Measurements from ENCODE around the gene DOCK9. TPM values are rescaled to one million over a fixed set of nuclear protein-coding genes. Genes with fewer than 3 reads are reported as not detected.

DOCK9 gene
- total RNA-seq, 8 experiments from 2014 or later: 1.8 to 39.0 (median 4.9) TPM

DNA sequence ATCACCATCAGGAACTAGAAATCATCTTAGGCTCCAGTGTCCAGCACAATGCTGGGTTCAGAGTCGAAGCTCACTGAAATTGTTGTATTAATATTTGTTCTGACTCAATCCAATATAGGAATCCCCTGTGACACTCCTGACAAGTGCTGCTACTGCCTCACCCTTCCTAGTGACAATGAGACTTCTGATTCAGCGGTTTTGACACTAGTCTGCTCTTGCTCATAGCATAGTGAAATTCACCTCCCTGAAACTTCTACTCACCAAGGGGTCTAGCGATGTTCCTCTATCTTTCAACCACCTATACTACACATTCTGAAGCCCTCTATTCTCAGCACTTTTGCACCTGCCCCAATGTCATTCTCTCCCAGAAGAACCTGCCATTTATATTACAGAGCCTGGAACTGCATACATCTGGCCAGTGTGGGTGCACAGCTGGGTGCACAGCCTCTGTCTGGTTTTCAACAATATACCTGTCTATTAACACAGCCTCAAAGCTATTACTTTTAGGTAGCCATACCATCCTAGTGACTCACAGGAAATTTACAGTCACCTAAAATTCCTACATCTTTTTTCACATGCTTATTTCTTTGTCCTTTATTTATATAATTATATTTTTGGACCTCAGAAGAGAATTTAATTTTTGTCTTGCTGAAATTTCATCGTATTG is 88.3 kb downstream of the DOCK9 start:
- 76 to 100% (median 88%) methylated on average over 1 to 4 of the region's 4 CpGs; no CpG with 5 or more reads in 1 of the 10 experiments for WGBS, 10 experiments
- H3K4me1 ChIP-seq (replicated peaks in 1 of 2): peaks cover 3 to 8% of the 10 kb centered on the region in 2 donors
- no peak overlapping the region for H3K27ac ChIP-seq
- ATAC-seq (replicated peaks in 6 of 8): peak in 1 of 8 experiments; percentile 24
- H3K4me3 ChIP-seq: no peak overlapping the region
- in situ Hi-C loops (cut with MboI; ENCODE audit: low pct_unique_long_range_greater_than_20kb in 2 of 9, low sequenced_read_pairs in 9 of 9, unreplicated experiment in 9 of 9): no loop called here

DNA sequence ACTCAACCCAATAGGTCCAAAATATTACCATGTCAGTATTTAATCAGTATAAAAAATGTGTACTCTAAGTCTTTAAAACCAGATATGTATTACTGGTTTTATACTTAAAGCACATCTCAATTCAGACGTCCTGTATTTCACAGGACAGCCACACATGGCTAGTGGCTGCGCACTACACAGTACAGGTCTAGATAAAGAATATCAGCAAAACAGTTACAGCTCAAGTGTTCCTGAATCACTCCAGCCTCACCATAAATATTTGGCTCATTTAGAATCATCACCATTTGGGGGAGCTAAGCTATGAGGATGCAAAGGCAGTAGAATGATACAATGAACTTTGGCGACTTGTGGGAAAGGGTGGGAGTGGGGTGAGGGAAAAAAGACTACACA is 89.0 kb downstream of the DOCK9 start:
- no peak for ATAC-seq (replicated peaks in 6 of 8)
- Histone ChIP-seq H3K4me1 (replicated peaks in 1 of 2) (peaks cover 3 to 8% of the 10 kb centered on the region in 2 donors), H3K27ac (no peak overlapping the region), H3K4me3 (no peak overlapping the region)
- 20 to 77% (median 56%) methylated on average over 1 to 3 of the region's 3 CpGs; no CpG with 5 or more reads in 5 of the 10 experiments for WGBS, 10 experiments
- in situ Hi-C loops (cut with MboI; ENCODE audit: low pct_unique_long_range_greater_than_20kb in 2 of 9, low sequenced_read_pairs in 9 of 9, unreplicated experiment in 9 of 9): no loop called here

DNA sequence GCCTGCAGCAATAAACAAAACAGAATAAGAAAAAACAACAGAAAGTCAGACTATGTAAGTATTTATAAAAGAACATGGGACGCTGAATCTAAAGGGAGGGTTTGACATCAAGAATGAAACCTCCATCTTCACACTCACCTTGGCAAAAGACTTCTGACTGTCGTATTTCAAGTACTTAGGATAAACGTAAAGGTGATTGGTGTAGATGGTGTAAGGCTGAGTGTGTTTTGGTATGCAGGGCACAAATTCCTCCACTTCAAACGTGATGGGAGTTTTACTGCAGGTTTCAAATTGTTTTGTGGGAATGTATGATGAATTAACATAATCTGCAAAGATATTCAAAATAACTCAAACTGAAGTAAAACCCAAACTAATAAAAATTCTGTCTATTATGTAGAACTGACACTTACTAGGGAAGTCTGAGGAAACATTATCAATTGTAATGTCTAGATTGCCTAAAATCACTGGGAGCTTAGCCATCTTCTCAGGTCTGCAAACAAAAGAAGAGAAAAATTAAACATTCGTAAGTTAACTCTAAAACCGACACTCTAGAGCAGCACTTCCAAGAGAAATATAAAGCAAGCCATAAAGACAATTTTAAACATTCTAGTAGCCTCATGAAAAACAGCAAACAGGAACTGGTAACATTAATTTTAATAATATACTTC is 89.5 kb downstream of the DOCK9 start:
- no peak overlapping the region for H3K27ac ChIP-seq
- no peak overlapping the region for H3K4me3 ChIP-seq
- in situ Hi-C loops (cut with MboI; ENCODE audit: low pct_unique_long_range_greater_than_20kb in 2 of 9, low sequenced_read_pairs in 9 of 9, unreplicated experiment in 9 of 9): no loop called here
- peaks cover 3 to 8% of the 10 kb centered on the region in 2 donors for H3K4me1 ChIP-seq (replicated peaks in 1 of 2)
- peak in 1 of 8 experiments; percentile 34 for ATAC-seq (replicated peaks in 6 of 8)
- 60 to 92% (median 80%) methylated on average over 3 to 6 of the region's 6 CpGs for WGBS, 10 experiments

DNA sequence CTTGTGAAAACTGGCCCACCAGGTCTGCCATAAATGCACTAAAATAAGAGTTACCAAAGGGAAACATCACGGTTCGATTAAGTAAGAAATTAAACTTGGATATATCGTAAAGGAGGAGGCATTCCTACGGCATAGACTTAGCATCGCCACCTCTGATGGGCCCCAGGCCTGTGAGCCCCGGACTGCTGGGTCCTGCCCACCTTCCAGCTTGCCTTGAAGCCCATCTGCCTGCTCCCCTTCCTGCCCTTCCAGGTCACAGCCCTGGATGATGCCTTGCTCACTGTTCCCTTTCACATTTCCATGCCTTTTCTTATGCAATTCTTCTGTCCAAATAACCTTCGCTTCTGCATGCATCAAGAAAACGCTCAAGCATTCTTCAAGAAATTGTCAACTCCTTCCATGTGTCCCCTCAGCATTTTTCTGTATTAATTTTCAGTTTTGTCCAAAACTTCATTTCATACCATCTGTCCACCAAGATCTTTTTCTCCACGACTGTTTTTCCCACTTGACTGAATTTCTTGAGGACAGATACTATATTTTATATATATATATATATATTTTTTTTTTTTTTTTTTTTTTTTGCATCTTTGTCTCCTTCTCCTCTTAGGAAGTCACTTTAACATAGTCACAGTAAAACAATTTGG is 91.2 kb downstream of the DOCK9 start:
- 60 to 100% (median 81%) methylated on average over 3 to 9 of the region's 9 CpGs for WGBS, 10 experiments
- ATAC-seq (replicated peaks in 6 of 8): no peak
- H3K27ac ChIP-seq: no peak overlapping the region
- in situ Hi-C loops (cut with MboI; ENCODE audit: low pct_unique_long_range_greater_than_20kb in 2 of 9, low sequenced_read_pairs in 9 of 9, unreplicated experiment in 9 of 9): no loop called here
- peaks cover 3 to 8% of the 10 kb centered on the region in 2 donors for H3K4me1 ChIP-seq (replicated peaks in 1 of 2)
- no peak overlapping the region for H3K4me3 ChIP-seq

DNA sequence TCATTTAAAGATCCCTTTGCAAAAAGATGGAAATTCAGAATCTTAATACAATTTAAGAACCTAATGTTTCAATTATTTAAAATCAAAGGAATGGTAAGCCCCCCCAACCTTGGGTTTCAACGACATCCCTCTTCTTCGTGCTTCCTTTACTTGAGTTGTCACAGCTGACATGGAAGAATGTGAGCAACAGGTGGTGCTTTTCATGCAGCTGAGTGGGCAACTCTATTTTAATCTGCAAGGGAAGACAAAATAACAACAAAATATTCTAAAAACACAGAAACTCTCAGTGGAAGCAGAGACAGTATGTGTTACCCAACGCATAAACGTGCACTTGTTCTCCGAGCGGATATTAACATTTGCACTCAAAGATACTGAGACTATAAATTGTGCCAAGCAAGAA is 92.3 kb downstream of the DOCK9 start:
- no peak for ATAC-seq (replicated peaks in 6 of 8)
- peaks cover 3 to 8% of the 10 kb centered on the region in 2 donors for H3K4me1 ChIP-seq (replicated peaks in 1 of 2)
- whole genome bisulfite sequencing, 10 experiments: 80 to 100% (median 94%) methylated on average over 2 to 6 of the region's 6 CpGs
- H3K27ac ChIP-seq: no peak overlapping the region
- H3K4me3 ChIP-seq: no peak overlapping the region
- in situ Hi-C loops (cut with MboI; ENCODE audit: low pct_unique_long_range_greater_than_20kb in 2 of 9, low sequenced_read_pairs in 9 of 9, unreplicated experiment in 9 of 9): no loop called here

DNA sequence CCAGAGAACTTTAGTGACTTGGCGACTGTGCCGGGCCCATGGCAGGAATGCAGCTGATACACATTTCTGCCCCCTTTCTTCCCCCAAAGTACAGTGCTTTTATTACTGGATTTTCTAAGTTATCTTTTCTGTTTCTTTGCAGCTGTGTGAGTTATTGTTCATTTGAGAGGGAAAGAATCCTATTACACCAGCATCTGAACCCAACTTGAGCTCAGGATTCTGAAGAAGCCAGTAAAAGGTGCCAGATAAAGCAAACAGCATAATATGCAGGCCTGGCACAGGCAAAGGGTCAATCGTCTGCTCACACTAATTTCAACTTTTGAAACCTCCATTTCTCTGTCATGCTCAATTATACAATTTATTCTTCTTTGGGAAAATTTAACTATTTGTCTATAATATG is 93.9 kb downstream of the DOCK9 start:
- in situ Hi-C loops (cut with MboI; ENCODE audit: low pct_unique_long_range_greater_than_20kb in 2 of 9, low sequenced_read_pairs in 9 of 9, unreplicated experiment in 9 of 9): no loop called here
- Histone ChIP-seq H3K27ac (no peak overlapping the region), H3K4me1 (replicated peaks in 1 of 2) (no peaks in the 10 kb centered on the region), H3K4me3 (no peak overlapping the region)
- WGBS, 10 experiments: 37 to 83% (median 66%) methylated on average over 1 to 3 of the region's 3 CpGs; no CpG with 5 or more reads in 2 of the 10 experiments
- ATAC-seq (replicated peaks in 6 of 8): no peak

DNA sequence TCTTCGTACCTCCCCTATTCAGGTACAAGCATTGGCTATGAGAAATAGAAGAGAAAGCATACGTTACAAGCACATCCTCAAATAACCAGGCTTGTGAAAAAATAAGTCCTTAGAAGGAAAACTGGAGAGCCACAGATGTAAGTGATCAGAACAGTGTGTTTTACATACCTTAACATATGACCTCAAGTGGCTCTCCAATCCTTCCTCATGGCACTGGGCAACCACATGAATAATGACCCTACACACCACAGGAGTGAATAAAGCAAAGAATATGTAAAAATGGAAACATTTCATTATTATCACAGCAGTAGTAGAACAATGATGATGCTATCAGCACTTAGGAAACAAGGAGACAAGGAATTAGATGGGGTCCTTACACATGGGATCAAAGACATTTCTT is 96.5 kb downstream of the DOCK9 start:
- 28 to 100% (median 71%) methylated on average over 2 of the region's 2 CpGs; no CpG with 5 or more reads in 1 of the 10 experiments for WGBS, 10 experiments

DNA sequence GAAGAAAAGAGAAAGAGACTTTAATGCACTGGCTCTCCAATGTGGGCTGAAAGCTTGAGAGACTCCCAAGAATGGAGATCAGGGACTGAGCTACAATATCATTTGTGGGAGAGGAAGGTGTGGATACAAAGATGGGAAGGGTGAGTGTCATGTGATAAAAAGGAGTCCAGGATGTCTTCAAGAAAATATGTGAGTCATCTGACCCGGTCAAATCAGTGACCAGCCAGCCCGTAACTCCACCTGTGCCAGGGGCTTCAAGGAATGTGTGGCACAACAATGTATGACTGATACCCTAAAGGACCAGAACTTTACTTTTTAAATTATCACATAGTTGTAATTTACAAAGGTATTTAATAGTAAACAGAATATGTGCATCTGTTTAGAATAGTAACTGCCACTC is 97.2 kb downstream of the DOCK9 start:
- H3K4me1 ChIP-seq (replicated peaks in 1 of 2): no peaks in the 10 kb centered on the region
- in situ Hi-C loops (cut with MboI; ENCODE audit: low pct_unique_long_range_greater_than_20kb in 2 of 9, low sequenced_read_pairs in 9 of 9, unreplicated experiment in 9 of 9): no loop called here
- peak in 2 of 8 experiments; percentile 11 to 53 for ATAC-seq (replicated peaks in 6 of 8)
- no peak overlapping the region for H3K4me3 ChIP-seq
- no peak overlapping the region for H3K27ac ChIP-seq
- WGBS, 10 experiments: 57 to 100% (median 96%) methylated on average over 1 to 2 of the region's 2 CpGs; no CpG with 5 or more reads in 2 of the 10 experiments

More for the DNA sequence above, 96.5 kb downstream of the DOCK9 start:
- peak in 4 of 8 experiments; percentile 52 to 97 (median 90) for ATAC-seq (replicated peaks in 6 of 8)
- Histone ChIP-seq H3K4me1 (replicated peaks in 1 of 2) (no peaks in the 10 kb centered on the region), H3K27ac (no peak overlapping the region), H3K4me3 (no peak overlapping the region)
- in situ Hi-C loops (cut with MboI; ENCODE audit: low pct_unique_long_range_greater_than_20kb in 2 of 9, low sequenced_read_pairs in 9 of 9, unreplicated experiment in 9 of 9): no loop called here

DNA sequence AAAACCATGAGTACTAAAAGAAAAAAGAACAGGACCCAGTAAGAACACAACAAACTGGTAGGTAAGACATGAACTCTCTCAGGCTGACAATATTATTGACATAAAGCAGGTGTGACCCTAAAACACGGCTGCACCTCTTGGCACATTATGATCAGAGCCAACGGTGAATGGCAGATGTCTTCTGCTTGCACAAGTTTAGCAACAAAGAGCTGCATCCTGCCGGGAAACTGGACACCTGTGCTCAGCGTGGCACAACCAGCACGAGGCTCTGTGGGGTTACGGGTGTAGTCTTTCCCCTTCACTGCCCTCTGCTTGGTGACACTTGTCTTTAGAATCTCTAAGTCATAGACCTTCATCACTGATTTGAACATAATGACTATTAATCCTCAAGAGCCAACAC is 97.9 kb downstream of the DOCK9 start:
- ATAC-seq (replicated peaks in 6 of 8): no peak
- Histone ChIP-seq H3K4me3 (no peak overlapping the region), H3K4me1 (replicated peaks in 1 of 2) (no peaks in the 10 kb centered on the region), H3K27ac (no peak overlapping the region)
- in situ Hi-C loops (cut with MboI; ENCODE audit: low pct_unique_long_range_greater_than_20kb in 2 of 9, low sequenced_read_pairs in 9 of 9, unreplicated experiment in 9 of 9): no loop called here
- WGBS, 10 experiments: 17 to 100% (median 70%) methylated on average over 1 to 5 of the region's 6 CpGs; no CpG with 5 or more reads in 3 of the 10 experiments

DNA sequence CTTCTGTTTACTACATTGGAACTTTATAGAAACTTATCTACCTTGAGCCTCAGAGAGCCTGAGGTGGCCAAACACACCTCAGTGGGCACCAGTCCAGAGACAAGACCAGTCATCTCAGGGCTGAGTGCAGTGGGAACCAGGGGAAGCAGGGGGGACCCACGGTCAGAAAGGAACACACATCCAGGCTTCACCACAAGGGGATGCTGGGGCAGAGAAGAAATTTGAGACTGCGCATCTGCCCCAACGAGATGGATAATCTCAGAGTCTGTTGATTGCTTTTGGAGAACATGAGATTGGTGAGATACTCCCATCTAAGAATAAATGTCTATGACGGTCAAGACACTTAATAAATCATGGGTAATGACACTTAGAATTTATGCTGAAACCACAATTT is 98.7 kb downstream of the DOCK9 start:
- no peak overlapping the region for H3K27ac ChIP-seq
- WGBS, 10 experiments: 55 to 100% (median 88%) methylated on average over 1 to 2 of the region's 4 CpGs; no CpG with 5 or more reads in 3 of the 10 experiments
- no peak for ATAC-seq (replicated peaks in 6 of 8)
- H3K4me1 ChIP-seq (replicated peaks in 1 of 2): no peaks in the 10 kb centered on the region
- in situ Hi-C loops (cut with MboI; ENCODE audit: low pct_unique_long_range_greater_than_20kb in 2 of 9, low sequenced_read_pairs in 9 of 9, unreplicated experiment in 9 of 9): no loop called here
- no peak overlapping the region for H3K4me3 ChIP-seq

DNA sequence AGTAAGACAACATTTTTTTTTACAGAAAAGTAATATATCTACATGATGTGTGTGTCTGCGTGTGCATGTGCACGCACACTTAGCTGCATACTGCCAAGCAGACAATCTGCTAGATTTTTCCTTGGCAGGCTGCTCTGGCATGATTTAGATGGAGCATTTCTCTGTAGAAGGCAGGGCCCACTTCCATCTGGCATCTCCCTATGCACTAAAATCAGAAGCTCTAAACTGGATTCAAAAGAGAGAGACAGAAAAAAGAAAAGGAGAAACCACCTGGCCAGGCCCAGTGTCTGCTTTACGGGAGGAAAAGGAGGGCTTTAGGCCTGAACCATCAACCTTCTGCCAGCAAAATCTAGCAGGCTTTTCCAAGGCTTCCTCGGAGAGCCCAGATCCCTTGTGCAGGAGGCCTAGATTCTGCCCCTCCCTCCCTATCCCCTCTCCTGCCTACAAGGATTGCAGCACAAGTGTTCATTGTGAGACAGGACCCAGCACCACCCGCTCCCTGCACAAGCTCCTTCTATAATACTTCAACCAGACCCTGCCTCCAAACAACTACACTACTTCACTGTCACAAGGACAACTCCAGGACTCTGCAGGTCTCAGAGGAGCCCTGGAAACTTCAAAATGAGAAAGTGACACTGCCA is 99.3 kb downstream of the DOCK9 start:
- Histone ChIP-seq H3K4me1 (replicated peaks in 1 of 2) (no peaks in the 10 kb centered on the region), H3K4me3 (no peak overlapping the region), H3K27ac (no peak overlapping the region)
- in situ Hi-C loops (cut with MboI; ENCODE audit: low pct_unique_long_range_greater_than_20kb in 2 of 9, low sequenced_read_pairs in 9 of 9, unreplicated experiment in 9 of 9): no loop called here
- 47 to 100% (median 83%) methylated on average over 1 to 3 of the region's 5 CpGs; no CpG with 5 or more reads in 1 of the 10 experiments for WGBS, 10 experiments
- no peak for ATAC-seq (replicated peaks in 6 of 8)

DNA sequence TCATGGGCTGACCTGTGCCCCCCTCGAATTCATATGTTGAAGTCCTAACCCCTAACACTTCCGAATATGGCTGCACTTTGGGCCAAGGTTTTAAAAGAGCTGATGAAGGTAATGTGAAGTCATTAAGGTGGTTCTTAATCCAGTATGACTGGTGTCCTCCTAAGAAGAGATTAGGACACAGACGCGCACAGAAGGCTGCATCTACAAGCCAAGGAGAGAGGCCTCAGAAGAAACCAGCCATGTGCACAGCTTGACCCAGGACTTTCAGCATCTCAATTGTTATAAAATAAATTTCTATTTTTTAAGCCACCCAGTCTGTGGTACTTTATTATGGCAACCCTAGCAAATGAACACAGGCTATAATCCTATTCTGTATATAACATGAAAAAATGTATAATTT is 99.9 kb downstream of the DOCK9 start:
- WGBS, 10 experiments: 60 to 95% (median 83%) methylated on average over 1 to 4 of the region's 4 CpGs; no CpG with 5 or more reads in 1 of the 10 experiments
- in situ Hi-C loops (cut with MboI; ENCODE audit: low pct_unique_long_range_greater_than_20kb in 2 of 9, low sequenced_read_pairs in 9 of 9, unreplicated experiment in 9 of 9): no loop called here
- Histone ChIP-seq H3K4me3 (no peak overlapping the region), H3K4me1 (replicated peaks in 1 of 2) (no peaks in the 10 kb centered on the region), H3K27ac (no peak overlapping the region)
- no peak for ATAC-seq (replicated peaks in 6 of 8)

DNA sequence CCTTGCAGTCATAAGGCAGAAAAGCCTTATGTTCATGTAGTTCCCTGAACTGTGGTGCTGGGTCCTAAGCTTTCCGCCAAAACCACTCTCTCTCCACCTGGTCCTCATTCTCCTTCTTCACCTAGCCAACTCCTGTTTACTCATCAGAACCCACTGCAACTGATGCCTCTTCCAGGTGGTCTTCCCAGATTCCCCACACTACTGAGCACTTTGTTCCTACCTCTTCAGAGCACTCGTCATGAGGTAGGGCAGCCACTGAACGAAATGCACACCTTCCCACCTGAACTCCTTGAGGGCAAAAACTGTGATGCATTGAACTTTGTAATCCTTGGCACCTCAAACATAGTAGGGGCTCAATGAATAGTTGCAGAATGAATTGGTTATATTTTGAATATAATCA is 100.4 kb downstream of the DOCK9 start:
- no peak for ATAC-seq (replicated peaks in 6 of 8)
- in situ Hi-C loops (cut with MboI; ENCODE audit: low pct_unique_long_range_greater_than_20kb in 2 of 9, low sequenced_read_pairs in 9 of 9, unreplicated experiment in 9 of 9): no loop called here
- no peak overlapping the region for H3K27ac ChIP-seq
- H3K4me3 ChIP-seq: no peak overlapping the region
- H3K4me1 ChIP-seq (replicated peaks in 1 of 2): no peaks in the 10 kb centered on the region
- WGBS, 10 experiments: 83 to 100% (median 90%) methylated on average over 1 to 3 of the region's 3 CpGs; no CpG with 5 or more reads in 1 of the 10 experiments
